HG03565 (cell line): Measurements from ENCODE around the gene CYSRT1.

Experiments
- ATAC-seq: cut with Tn5 transposase; IDR thresholded peaks from one replicate; pipeline ENCODE4 v1.9.1; 2021; ENCODE audit warnings: mild to moderate bottlenecking, moderate library complexity; ENCODE audit not compliant: unreplicated experiment

Gene CYSRT1, protein sequence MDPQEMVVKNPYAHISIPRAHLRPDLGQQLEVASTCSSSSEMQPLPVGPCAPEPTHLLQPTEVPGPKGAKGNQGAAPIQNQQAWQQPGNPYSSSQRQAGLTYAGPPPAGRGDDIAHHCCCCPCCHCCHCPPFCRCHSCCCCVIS

DNA sequence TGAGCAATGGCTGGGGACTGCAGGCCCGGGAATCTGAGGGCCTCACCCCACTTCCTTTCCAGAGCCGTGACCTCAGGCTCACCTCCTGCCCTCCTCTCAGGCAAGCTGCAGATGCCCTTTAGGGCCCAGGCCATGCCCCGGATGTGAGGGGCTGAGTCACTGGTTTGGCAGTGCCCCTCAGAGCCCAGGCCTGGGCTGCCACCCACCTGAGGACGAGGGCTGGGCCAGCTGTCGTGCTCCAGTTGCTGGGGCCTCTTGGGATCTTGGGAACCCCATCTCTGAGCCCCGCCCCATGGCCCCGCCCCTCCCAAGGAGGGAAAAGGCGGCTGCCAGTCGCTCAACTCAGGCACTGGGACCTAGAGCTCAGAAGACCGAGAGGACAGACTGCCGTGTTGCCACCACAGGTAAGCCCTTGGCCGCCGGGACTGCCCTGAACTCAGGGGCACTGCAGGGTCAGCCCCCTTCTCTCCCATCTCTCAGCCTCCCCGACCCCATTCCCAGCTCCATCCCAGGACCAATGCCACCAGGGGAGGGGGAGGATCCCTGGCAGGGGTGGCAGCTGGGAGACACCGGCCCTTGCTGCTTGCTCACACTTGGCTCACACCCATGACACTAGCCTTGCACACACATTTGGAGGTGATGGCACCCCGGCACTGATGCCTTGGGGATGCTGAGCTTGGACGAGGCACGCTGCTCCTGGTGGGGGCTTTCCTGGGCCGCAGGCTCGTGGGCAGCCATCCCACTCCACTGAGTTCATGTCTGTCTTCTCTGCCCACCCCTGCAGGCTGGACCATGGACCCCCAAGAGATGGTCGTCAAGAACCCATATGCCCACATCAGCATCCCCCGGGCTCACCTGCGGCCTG lies at the start of gene CYSRT1:
Gene CYSRT1 (plus strand): TSS at position 345 of the 865 bp plus-strand sequence. CDS start 448 bp downstream, at position 793.
- ATAC-seq: no peak

DNA sequence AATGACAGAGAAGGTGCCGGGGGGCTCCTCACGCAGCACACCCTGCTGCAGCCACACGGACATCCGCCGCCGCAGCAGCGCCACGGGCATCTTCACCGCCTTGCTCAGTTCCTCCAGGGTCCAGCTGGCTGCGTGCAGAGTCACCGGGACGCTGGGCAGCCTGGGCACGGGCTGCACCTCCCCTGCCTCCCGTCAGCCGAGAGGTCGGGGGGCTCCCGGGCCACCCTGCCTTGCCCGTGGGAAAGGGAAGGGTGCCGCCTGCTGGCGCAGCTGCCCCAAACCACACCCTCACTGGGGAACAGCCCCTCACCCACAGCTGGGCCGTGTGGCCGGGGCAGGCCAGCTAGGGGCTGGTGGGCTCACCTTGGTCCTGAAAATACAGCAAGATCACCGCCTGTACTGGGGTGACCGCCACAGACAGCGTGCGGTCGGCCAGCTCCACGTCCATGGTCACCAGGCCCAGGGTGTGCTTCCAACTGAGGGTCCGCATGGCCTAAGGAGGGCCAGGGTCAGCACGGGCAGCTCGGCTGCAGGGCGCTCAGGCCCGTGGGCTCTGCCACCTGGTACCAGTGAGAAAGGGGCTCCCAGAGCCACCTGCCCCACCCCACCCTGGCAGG lies 49.5 kb upstream of the CYSRT1 start:
- ATAC-seq: no peak

DNA sequence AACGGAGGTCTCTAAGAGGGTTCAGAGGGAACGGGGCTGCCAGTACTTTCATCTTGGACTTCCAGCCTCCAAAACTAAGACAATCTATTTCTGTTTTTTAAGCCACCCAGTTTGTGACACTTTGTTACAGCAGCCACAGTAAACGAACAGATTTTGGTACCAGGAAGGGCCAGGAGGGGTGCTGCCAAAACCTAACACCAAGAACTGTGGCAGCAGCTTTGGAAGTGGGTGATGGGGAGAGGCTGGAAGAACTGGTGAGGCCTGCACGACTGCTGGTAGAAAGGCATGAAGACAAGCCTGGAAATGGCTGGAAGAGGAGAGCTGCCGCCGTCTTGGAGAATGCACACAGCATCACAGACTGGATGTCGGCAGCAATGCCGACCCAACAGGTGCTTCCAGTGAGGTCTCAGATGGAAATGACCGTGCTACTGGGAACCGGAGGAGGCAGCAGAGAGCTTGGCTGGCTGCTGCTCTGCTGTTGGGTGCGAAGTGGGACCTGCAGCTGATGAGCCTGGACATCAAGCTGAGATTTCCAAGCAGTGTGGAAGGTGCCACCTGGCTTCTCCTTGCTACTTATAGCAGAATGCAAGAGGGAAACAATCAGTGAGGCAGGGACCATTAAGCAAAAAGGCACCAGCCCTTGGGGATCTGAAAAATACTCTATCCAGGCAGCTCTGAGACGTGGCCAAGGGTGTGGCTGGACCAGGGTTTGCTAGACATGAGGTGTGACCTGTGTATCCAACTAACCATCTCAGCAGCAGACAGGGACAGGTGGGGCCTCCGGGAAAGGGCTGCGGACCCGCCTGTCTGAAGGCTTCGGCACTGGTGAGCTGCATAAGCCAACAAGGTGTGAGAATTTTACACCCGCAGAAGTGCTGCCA lies 48.4 kb upstream of the CYSRT1 start:
- ATAC-seq: no peak

DNA sequence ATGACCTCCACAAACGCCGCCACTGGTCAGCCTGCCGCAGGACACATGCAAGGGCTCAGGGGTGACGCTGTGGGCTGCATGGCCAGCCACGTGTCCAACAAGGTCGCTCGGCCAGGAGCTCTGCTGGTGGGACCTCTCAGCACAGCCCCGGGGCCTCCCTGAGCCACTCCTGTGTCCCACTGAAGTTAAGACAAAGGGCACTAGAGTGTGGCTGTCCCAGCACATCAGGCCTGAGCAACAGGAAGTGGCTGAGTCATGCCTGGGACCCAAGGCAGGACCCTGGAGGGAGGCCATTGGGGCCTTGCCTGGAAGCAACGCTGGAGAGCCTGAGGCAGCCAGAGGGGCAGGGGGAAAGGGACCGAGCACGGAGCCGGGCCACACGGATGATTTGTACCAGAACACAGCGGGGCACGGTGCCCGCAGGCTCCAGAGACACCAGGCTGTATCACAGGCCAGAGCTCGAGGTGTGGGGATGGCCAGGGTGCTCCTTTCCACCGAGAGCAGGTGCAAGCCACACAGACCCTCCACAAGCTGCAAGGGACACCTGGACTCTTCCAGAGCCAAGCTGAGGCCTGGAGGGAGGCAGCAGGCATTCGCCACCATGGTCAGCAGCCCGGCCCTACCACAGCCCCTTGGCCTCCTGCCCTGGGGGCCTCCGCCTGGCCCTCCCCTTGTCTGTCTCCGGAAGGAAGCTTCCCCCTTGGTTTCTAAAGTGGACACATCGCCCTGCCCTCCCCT lies 46.6 kb upstream of the CYSRT1 start:
- ATAC-seq: no peak

DNA sequence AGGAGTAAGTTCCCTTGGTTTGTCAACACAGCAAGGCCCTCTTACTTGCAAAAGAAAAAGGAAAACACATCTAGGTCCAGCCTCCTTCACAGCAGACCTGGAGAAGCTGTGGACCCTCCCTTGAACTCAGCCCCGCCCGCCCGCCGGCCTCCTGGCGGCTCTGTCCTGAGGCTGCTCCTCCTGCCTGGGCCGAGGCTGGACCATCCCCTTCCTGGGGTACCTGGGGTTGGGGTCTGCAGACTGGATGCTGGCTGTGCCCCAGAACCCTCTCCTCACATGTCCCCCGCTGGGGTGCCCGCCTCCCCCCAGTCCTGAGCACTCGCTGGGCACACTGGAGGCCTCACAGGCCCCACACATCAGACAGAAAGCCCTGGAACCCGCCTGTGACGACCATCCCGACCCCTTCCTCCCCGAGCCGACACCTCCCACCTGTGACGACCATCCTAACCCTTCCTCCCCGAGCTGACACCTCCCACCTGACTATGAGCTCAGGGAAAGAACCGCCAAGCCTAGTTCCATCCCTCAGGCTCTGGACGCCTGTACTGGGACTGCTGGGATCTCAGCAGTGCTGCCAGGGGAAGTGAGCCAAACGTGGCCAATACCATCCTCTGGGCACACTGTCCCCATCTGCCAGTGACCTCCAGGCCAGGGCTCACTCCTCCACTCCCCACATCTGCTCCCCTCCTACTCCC lies 45.9 kb upstream of the CYSRT1 start:
- no peak for ATAC-seq

DNA sequence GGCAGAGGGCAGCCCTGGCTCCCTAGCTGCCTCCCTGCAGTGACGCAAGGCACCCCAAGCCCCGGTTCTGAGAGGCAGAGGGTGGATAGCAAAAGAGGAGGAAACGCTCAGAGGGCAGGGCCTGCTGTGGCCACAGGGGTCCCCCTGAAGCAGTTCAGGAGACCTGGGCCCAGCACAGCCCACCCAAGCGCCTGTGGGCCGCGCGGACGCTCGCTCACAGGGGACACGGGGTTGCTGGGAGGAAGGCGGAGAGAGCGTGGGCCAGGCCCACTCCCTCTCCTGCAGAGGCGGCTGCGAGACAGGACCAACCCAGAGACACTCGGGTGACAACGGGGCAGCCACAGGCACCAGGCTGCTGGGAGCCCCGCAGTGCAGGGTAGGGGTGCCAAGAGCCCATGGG lies 45.2 kb upstream of the CYSRT1 start:
- ATAC-seq: no peak

DNA sequence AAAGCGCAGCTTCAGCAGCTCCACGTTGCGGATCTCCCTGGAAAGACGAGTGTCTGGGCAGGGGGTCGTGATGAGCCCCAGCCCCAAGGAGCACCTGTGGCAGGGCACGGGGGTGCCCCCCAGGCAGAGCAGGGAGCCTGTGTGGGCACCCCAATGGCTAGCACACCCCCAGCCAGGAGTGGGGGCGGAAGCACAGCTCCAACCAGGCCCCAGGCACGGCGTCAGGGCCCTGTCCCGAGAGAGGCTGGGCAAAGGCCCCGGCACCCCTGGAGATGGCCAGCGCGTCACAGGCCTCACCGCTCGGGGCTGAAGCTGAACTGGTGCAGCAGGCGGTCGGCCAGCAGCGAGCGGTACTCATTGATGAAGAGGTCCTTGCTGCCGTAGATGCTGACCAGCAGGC lies 44.5 kb upstream of the CYSRT1 start:
- no peak for ATAC-seq

DNA sequence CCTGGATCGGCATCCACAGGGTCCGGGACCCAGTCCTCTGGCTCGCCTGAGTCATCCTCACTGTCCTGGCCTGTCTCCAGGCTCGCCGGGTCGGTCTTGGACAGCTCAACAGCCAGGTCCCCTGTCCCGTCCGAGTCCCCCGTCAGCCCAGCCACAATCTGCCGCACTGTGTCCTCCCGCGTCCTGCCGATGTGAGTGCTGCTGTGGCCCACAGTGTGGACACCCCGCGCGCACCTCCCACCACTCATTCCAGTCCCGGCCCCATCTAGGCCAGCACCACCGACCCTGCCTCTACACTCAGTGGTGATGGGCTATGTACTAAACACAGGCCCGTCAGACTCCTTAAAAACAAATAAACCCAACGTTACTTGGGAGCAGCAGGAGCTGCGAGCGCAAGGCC lies 43.3 kb upstream of the CYSRT1 start:
- ATAC-seq: no peak

DNA sequence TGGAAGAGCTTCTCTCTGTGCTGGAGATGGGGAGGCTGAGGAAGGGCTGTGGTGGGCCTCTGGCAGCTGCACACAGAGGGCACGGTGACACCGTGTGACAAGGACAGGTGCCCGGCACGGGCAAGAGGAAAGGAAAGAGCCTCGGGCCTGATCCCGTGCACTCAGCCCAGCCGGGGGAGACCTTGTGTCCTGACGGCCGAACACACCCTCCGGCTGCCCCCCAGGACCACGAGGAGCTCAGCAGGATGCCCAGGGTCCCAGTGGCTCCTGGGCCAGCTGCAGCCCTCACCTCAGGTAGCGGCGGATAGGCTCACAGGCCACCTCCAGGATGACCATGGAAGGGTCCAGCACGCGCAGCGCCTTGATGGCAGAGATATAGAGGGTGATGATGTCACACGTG lies 42.1 kb upstream of the CYSRT1 start:
- no peak for ATAC-seq

DNA sequence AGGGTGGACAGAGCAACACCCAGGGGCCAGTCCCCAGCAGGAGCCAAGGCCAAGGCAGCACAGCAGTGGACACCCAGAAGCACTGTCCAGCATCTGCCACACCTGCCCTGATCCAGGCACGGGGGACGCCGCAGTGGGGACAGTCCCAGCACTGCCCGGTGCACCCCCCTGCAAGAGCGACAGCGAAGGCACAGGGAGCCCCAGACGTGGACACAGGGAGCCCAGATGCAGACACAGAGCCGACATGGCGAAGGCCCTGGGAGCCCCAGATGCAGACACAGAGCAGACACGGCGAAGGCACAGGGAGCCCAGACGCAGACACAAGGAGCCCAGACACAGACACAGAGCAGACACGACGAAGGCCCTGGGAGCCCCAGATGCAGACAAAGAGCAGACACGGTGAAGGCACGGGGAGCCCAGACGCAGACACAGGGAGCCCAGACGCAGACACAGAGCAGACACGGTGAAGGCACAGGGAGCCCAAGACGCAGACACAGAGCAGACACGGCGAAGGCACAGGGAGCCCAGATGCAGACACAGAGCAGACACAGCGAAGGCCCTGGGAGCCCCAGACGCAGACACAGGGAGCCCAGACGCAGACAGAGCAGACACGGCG lies 40.9 kb upstream of the CYSRT1 start:
- no peak for ATAC-seq

DNA sequence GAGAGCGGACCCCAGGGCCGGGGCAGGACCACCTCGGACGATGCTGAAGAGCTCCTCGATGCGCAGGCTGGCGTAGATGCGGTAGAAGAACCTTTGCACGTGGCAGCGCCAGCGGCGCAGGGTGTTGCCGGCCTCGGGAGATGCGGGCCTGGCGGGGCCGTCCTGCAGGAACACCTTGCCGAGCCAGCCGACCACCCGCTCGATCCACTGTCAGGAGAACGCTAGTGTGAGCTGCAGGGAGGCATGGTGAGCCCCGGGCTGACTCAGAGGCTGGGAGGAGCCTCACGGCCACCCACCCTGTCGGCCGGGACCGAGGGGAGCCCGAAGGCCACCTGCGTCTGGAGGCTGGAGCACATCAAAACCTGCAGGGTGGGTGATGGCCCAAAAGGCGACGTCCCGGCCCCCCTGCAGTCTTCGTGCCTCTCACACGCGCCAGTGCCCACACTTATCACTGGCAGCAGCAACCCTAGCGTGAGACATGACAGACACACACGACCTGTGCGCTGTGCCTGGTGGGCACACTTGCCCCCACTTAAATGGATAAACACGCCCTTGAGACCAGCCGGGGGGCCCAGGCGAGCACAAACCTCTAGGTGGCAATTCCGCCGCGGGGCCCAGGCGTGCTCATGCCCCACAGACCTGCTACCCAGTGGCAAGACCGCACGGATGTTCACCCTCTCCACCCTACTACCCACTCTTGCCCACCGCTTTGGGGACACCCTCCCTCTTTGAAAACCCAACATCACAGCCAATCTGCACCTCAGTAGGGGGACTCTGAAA lies 39.9 kb upstream of the CYSRT1 start:
- no peak for ATAC-seq

DNA sequence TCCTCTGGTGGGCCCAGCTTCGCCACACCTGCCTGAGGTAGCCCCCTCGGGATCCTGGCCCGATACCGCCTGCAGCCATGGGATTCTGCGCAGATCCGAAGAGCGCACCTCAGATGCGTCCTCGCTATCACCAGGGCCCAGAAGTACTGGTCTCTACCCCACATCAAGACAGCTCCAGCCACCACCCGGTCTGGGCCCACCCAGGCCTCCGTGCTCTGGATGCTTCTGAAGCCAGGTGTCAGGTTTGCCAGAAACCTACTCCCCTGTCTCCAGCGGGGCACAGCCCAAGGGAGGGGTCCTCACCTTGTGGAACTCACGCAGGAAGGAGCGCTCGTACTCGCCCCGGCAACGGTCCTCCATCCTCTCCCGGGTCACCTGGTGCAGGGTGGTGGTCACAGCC lies 39.1 kb upstream of the CYSRT1 start:
- no peak for ATAC-seq

DNA sequence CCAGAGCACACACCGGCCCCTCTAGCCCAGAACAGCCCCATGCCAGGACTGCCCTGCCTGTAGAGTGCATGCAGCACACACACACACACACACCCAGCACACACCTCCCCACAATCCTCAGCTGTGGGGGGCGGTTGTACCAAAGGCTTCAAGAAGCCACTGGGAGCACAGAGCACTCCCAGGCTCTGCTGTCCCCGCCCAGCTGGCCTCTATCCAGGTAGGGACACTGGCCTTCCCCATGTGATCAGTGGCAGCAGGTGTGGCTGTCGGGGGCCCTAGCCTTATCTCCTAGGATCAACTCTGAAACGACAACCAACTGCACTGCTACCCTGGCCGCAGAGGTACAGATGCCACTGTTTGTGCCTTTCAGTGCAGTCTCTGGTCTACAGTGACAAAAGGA lies 38.6 kb upstream of the CYSRT1 start:
- ATAC-seq: no peak

DNA sequence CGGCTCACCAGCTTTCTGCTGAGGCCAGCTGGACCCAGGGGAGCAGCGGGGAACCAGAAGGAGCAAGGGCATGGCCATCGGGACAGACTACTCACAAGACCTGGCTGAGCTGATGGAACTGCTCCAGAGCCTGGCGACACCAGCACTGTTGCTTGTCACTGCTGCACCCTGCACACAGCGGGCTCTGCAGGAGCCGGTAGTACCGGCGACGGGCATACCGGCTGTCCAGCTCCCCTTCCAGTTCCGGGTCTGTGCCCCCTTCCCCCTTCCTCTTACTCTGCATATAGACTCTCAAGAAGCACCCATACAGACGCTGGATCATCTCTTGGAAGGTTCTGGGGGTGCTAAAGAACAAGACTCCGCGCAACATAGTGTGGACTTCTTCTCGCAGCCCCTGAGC lies 37.6 kb upstream of the CYSRT1 start:
- ATAC-seq: no peak

DNA sequence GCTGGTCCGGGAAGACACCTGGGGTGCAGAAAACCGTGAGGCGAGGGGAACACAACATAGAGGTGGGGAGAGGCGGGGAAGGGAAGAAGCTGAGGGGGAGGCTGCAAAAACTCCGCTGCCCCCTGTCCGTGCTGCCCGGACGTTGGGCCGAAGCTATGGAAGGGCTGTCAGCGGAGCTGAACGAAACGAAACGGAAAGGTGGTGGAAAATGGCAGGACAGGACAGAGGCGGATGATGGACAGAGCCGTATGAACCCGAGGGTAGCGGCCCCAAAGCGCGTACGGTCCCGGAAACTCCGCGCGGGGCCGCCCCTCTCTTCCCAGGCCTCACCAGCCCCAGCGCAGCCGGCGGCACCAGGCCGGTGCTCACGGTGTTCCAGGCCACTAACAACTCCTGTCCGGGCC lies 36.9 kb upstream of the CYSRT1 start:
- ATAC-seq: no peak

DNA sequence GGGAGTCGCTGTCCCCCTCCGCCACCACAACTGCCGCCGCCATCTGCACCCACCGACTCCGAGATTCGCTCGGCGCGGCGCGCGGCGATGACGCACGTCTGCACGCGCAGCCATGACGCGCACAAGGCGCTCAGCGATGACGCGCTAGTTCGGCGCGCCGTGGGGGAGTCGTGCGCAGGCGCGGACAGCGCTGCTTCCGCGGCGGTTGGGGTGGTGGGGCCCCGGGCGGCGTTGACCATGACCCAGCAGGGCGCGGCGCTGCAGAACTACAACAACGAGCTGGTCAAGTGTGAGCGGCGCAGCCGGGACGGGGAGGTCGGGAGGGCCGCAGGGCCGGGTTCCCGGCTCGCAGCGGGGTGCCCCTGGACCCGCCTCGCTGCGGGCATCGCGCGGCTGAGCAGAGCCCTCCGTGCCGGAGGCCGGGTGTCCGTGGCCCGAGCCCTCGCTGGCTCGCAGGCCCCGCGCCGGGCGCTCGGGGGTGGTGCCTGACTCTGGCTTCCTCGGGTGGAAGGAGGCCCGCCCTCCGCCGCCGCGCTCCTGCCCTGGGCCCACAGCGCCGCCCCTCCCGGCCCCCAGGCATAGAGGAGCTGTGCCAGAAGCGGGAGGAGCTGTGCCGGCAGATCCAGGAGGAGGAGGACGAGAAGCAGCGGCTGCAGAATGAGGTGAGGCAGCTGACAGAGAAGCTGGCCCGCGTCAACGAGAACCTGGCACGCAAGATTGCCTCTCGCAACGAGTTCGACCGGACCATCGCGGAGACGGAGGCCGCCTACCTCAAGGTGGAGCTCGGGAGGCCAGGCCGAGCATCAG lies 36.3 kb upstream of the CYSRT1 start, which contains the start of the genes ANAPC2 and SSNA1:
Gene ANAPC2 (minus strand): TSS at position 71 of the 807 bp plus-strand sequence. CDS start 28 bp downstream, at position 43.
Gene SSNA1 (plus strand): TSS at position 187 of the 807 bp plus-strand sequence. CDS start 51 bp downstream, at position 238.
- peak; percentile 82 for ATAC-seq
